ENCODE data around the gene TASOR.

DNA sequence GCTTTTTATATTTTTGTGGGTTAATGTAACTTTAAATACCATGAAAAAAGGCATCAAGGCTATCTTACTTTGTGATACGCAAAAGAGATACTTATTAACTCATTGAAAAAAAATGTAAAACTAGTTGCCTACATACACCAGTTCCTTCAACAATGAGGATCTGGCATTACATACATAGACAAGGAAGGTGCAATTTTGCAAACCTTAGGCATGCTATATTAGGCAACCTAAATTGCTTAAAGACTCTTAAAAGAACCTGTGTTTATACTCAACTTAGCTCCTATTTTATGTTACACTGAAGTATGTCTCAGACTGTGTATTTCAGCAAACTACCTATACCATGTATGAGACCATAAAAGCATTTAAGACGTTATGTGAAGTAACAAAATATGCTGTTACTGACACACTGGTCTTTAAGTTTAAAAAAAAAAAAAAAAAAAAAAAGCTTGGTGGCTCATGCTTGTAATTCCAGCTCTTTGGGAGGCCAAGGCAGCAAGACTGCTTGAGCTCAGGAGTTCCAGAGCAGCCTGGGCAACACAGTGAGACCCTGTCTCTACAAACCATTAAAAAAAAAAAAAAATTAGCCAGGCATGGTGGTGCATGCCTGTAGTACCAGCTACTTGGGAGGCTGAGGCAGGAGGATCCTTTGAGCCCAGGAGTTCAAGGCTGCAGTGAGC lies 9.1 kb downstream of the TASOR start:
- TF ChIP-seq, protein P1, sequence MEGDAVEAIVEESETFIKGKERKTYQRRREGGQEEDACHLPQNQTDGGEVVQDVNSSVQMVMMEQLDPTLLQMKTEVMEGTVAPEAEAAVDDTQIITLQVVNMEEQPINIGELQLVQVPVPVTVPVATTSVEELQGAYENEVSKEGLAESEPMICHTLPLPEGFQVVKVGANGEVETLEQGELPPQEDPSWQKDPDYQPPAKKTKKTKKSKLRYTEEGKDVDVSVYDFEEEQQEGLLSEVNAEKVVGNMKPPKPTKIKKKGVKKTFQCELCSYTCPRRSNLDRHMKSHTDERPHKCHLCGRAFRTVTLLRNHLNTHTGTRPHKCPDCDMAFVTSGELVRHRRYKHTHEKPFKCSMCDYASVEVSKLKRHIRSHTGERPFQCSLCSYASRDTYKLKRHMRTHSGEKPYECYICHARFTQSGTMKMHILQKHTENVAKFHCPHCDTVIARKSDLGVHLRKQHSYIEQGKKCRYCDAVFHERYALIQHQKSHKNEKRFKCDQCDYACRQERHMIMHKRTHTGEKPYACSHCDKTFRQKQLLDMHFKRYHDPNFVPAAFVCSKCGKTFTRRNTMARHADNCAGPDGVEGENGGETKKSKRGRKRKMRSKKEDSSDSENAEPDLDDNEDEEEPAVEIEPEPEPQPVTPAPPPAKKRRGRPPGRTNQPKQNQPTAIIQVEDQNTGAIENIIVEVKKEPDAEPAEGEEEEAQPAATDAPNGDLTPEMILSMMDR (conservative IDR thresholded peaks at IDR 0.05): no peak
- no peak for TF ChIP-seq EZH2 (IDR thresholded peaks at IDR 0.05; ENCODE audit: low read depth)
